Mesenteric fat pad (tissue), 1 donor: ENCODE measurements around the gene GABRR1. TPM values are rescaled to one million over a fixed set of nuclear protein-coding genes. Genes with fewer than 3 reads are reported as not detected.

Source experiments
- total RNA-seq: library from RNA; stranded (reverse); fragmentation: NEBNext Ultra II Directional; extraction: Animal tissue kit (Norgen Biotek cat#: 25700); gene quantifications from one replicate; pipeline ENCODE4 v1.2.1, GENCODE V29; 2021
- donor health status: DM: yes; HTN: yes; CAD: no.

GABRR1 gene
- total RNA-seq, 1 donor from 2014 or later = not detected

Other genes starting within 250 kb of the GABRR1 start
- gene PNRC1, start 136.6 kb downstream of the GABRR1 start, total RNA-seq = 265 TPM
- 1.5 TPM for gene SRSF12, start 99.3 kb downstream of the GABRR1 start, total RNA-seq
- gene PM20D2, start 71.3 kb downstream of the GABRR1 start, total RNA-seq = 3.9 TPM
- gene GABRR2, start 97.9 kb upstream of the GABRR1 start, total RNA-seq = 2.2 TPM
- 40.4 TPM for gene UBE2J1, start 135.4 kb upstream of the GABRR1 start, total RNA-seq
- 28.7 TPM for gene RRAGD, start 194.9 kb upstream of the GABRR1 start, total RNA-seq
- gene ANKRD6, start 215.8 kb upstream of the GABRR1 start, total RNA-seq = 7.1 TPM